B cell (primary cell): ENCODE results near the gene LRP1-AS. TPM values are rescaled to one million over a fixed set of nuclear protein-coding genes. Genes with fewer than 3 reads are reported as not detected.

ENCODE experiments used
- ATAC-seq: fragments of 200-7000 bp; cut with Tn5 transposase; one replicate; pipeline ENCODE4 v1.10.0; 2021; ENCODE audit warnings: low read depth, mild to moderate bottlenecking, moderate number of reproducible peaks, moderate library complexity
- CTCF ChIA-PET: fragments of 350-600 bp; sonication (Branson Sonifier 250); formaldehyde crosslinking; loops from one replicate; lab custom pipeline; 2021; ENCODE audit warnings: antibody characterized with exemption, inconsistent platforms; lab: Charles Lee
- POLR2A ChIA-PET: fragments of 350-600 bp; sonication (Branson Sonifier 250); formaldehyde crosslinking; loops from one replicate; lab custom pipeline; 2021; ENCODE audit warnings: antibody characterized with exemption; lab: Charles Lee
- DNase-seq: peaks from one replicate; pipeline ENCODE4 v3.0.0; 2013
- H2AFZ ChIP-seq: 2 replicates; pipeline ENCODE4 v1.6.1; 2012; ENCODE audit warnings: mild to moderate bottlenecking, low read depth, low read length; ENCODE audit not compliant: insufficient read depth, poor library complexity, severe bottlenecking
- H3K27ac ChIP-seq, 2 donors: 1 replicate in 1 of 2; 2 replicates in 1 of 2; pipeline ENCODE4 v1.5.1; 2012 to 2013; ENCODE audit warnings: low read length in 2 of 2, mild to moderate bottlenecking in 2 of 2, moderate library complexity in 1 of 2
- H3K27me3 ChIP-seq, 4 experiments: fragments of 200-600 bp in 1 of 4; sonication (generic) in 1 of 4; replicated peaks in 1 of 4; 1 replicate in 2 of 4; 2 replicates in 2 of 4; pipeline versions ENCODE4 v1.6.1 to v1.7.0; 2013 to 2016; ENCODE audit warnings: low read length in 3 of 4, mild to moderate bottlenecking in 2 of 4, mixed read lengths in 1 of 4, moderate library complexity in 1 of 4; ENCODE audit not compliant: insufficient read depth in 4 of 4, control insufficient read depth in 3 of 4; ENCODE audit errors: control extremely low read depth in 1 of 4
- H3K36me3 ChIP-seq, 2 experiments: replicated peaks in 1 of 2; 1 replicate in 1 of 2; 2 replicates in 1 of 2; pipeline versions ENCODE4 v1.6.1 to v1.7.1; 2013; ENCODE audit warnings: low read length in 1 of 2; ENCODE audit not compliant: insufficient read depth in 2 of 2, control insufficient read depth in 1 of 2; ENCODE audit errors: control extremely low read depth in 1 of 2, extremely low read depth in 1 of 2
- H3K4me1 ChIP-seq, 2 donors: fragments of 200-600 bp in 1 of 2; sonication (generic) in 1 of 2; 1 replicate in 1 of 2; 2 replicates in 1 of 2; pipeline versions ENCODE4 v1.5.1 to v1.6.1; 2013 to 2017; ENCODE audit warnings: low read length in 2 of 2; ENCODE audit not compliant: control insufficient read depth in 2 of 2, insufficient read depth in 2 of 2
- H3K4me2 ChIP-seq: replicated peaks from 2 replicates; pipeline ENCODE3; 2012; ENCODE audit warnings: mild to moderate bottlenecking, low read depth, low read length; ENCODE audit not compliant: poor library complexity, severe bottlenecking
- H3K4me3 ChIP-seq, 5 experiments: fragments of 200-600 bp in 1 of 5; sonication (generic) in 1 of 5; 1 replicate in 3 of 5; 2 replicates in 2 of 5; pipeline versions ENCODE4 v1.5.1 to v1.7.0; 2011 to 2016; ENCODE audit warnings: low read length in 4 of 5, mild to moderate bottlenecking in 4 of 5, low read depth in 2 of 5, control low read depth in 1 of 5, moderate library complexity in 1 of 5; ENCODE audit not compliant: insufficient read depth in 1 of 5; ENCODE audit errors: control extremely low read depth in 1 of 5, extremely low read depth in 1 of 5
- H3K79me2 ChIP-seq: fragments of 200-600 bp; sonication (generic); one replicate; pipeline ENCODE4 v1.6.0; 2016; ENCODE audit warnings: low read length; ENCODE audit not compliant: control insufficient read depth, insufficient read depth
- H3K9ac ChIP-seq: fragments of 200-600 bp; sonication (generic); 2 replicates; pipeline ENCODE4 v1.6.1; 2017; ENCODE audit warnings: mild to moderate bottlenecking, low read length, moderate library complexity
- H3K9me3 ChIP-seq, 3 donors: one replicate each; pipeline versions ENCODE4 v1.6.1 to v1.7.1; 2013; ENCODE audit warnings: low read length in 2 of 3; ENCODE audit not compliant: control insufficient read depth in 2 of 3, insufficient read depth in 1 of 3; ENCODE audit errors: control extremely low read depth in 1 of 3
- H4K20me1 ChIP-seq: 2 replicates; pipeline ENCODE4 v1.6.0; 2012; ENCODE audit warnings: mild to moderate bottlenecking, low read length; ENCODE audit not compliant: insufficient read depth, control insufficient read depth, poor library complexity, severe bottlenecking
- H3K27ac Mint-ChIP-seq: one replicate; pipeline ENCODE4 v1.8.0; 2021; ENCODE audit warnings: mixed read lengths
- H3K27me3 Mint-ChIP-seq: one replicate; pipeline ENCODE4 v1.8.0; 2021; ENCODE audit warnings: mixed read lengths
- H3K4me1 Mint-ChIP-seq: one replicate; pipeline ENCODE4 v1.8.0; 2021; ENCODE audit warnings: mixed read lengths
- H3K4me3 Mint-ChIP-seq: one replicate; pipeline ENCODE4 v1.8.0; 2021; ENCODE audit warnings: mixed read lengths
- H3K9me3 Mint-ChIP-seq: one replicate; pipeline ENCODE4 v1.8.0; 2022; ENCODE audit warnings: mixed read lengths; ENCODE audit not compliant: insufficient read depth
- EZH2 ChIP-seq: IDR thresholded peaks from 2 replicates; pipeline ENCODE4 v1.6.1; 2012; ENCODE audit warnings: borderline replicate concordance, low read depth, mild to moderate bottlenecking, moderate library complexity, low read length; ENCODE audit not compliant: insufficient read depth, poor library complexity, severe bottlenecking
- whole genome bisulfite sequencing: methylation state at CpG from one replicate; pipeline ENCODE4 v1.1.5; 2013; ENCODE audit warnings: missing lambda C conversion rate; ENCODE audit not compliant: insufficient coverage; 5-methylcytosine and 5-hydroxymethylcytosine counted together
- intact Hi-C: fragments of 100-400 bp; cut with micrococcal nuclease; formaldehyde crosslinking; loops from one replicate; pipeline ENCODE4 v1.10.0; 2022
- polyA plus RNA-seq: library from polyadenylated mRNA; depleted of rRNA; stranded (reverse); fragments of >200 nt; gene quantifications from 2 replicates; pipeline ENCODE4 v1.2.3, GENCODE V29; 2012
- total RNA-seq, 2 donors: library from RNA; stranded (reverse); fragments of 120-200 nt in 1 of 2; gene quantifications; 1 replicate in 1 of 2; 2 replicates in 1 of 2; pipeline versions ENCODE4 v1.2.3 to v1.2.4, GENCODE V29; 2013 to 2022
- TF ChIP-seq, protein P1 (sequence below): fragments of 200-600 bp; IDR thresholded peaks from one replicate; pipeline ENCODE4 v1.8.0; 2022; ENCODE audit warnings: antibody characterized with exemption, mild to moderate bottlenecking

LRP1-AS gene
- total and polyA plus RNA-seq, 2 donors (not counting 1 experiment from before 2014, with no cell fraction given): not detected

DNA sequence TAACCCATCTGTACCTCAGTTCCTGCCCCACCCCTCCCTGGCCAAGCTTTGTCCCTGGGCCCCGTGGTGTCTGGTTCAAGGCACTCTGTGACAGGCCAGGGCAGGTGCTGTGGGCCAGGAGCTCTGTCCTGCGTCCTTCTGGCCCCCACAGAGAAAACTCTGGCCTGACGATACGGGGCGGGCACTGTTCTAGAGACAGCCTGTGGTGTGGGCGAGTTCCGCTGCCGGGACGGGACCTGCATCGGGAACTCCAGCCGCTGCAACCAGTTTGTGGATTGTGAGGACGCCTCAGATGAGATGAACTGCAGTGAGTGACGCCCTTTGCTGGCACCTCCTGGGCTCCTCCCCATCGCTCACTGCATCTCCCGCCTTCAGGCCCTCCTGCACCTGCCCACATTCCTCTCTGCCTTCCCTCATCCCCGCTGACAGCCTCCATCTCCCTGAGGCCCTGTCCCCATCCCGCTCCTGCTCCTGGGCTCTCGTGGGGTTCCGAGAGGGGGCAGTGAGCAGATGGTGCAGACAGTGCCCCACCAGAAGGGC lies 46.4 kb upstream of the LRP1-AS start:
- intact Hi-C loops: no loop called here
- Histone ChIP-seq H3K27ac (no peak overlapping the region), H3K4me1 (no peaks in the 10 kb centered on the region), H3K27me3 (no peaks in the 10 kb centered on the region), H3K36me3 (no peaks in the 10 kb centered on the region), H3K9ac (no peak overlapping the region), H3K79me2 (no peaks in the 10 kb centered on the region), H3K4me3 (no peak overlapping the region), H3K4me2 (no peak overlapping the region), H4K20me1 (no peaks in the 10 kb centered on the region), H2AFZ (no peak overlapping the region), H3K9me3 (no peaks in the 10 kb centered on the region)
- no peak overlapping the region for H3K27ac Mint-ChIP-seq
- no peak for DNase-seq
- ChIA-PET POLR2A (no interaction called here), CTCF (interaction anchor here (1.5 kb wide), 1 partner anchor 10 kb away, joined by 3 read pairs; no protein-coding TSS in a partner anchor)
- no peaks in the 10 kb centered on the region for H3K27me3 Mint-ChIP-seq
- TF ChIP-seq, protein P1, sequence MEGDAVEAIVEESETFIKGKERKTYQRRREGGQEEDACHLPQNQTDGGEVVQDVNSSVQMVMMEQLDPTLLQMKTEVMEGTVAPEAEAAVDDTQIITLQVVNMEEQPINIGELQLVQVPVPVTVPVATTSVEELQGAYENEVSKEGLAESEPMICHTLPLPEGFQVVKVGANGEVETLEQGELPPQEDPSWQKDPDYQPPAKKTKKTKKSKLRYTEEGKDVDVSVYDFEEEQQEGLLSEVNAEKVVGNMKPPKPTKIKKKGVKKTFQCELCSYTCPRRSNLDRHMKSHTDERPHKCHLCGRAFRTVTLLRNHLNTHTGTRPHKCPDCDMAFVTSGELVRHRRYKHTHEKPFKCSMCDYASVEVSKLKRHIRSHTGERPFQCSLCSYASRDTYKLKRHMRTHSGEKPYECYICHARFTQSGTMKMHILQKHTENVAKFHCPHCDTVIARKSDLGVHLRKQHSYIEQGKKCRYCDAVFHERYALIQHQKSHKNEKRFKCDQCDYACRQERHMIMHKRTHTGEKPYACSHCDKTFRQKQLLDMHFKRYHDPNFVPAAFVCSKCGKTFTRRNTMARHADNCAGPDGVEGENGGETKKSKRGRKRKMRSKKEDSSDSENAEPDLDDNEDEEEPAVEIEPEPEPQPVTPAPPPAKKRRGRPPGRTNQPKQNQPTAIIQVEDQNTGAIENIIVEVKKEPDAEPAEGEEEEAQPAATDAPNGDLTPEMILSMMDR: no peak
- no peak for TF ChIP-seq EZH2
- ATAC-seq: no peak
- WGBS: 93% methylated on average over 19 of the region's 19 CpGs
- no peaks in the 10 kb centered on the region for H3K9me3 Mint-ChIP-seq
- no peaks in the 10 kb centered on the region for H3K4me1 Mint-ChIP-seq
- no peak overlapping the region for H3K4me3 Mint-ChIP-seq

DNA sequence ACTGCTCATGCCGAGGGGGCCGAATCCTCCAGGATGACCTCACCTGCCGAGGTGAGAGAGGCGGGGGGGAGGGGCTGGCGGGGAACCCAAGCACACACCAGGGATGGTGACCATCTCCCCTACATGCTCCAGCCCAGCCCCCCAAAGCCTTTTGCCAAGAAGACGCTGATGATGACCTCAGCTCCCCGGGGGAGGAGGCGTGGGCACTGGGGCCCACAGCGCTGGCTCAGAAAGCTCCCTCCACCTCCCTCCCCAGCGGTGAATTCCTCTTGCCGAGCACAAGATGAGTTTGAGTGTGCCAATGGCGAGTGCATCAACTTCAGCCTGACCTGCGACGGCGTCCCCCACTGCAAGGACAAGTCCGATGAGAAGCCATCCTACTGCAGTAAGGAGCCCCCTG lies 45.5 kb upstream of the LRP1-AS start:
- ATAC-seq (no peak), DNase-seq (no peak)
- Histone ChIP-seq H3K27ac (no peak overlapping the region), H3K4me3 (no peak overlapping the region), H3K79me2 (no peaks in the 10 kb centered on the region), H3K36me3 (no peaks in the 10 kb centered on the region), H2AFZ (no peak overlapping the region), H3K4me1 (no peaks in the 10 kb centered on the region), H3K9ac (no peak overlapping the region), H3K9me3 (no peaks in the 10 kb centered on the region), H4K20me1 (no peaks in the 10 kb centered on the region), H3K27me3 (no peaks in the 10 kb centered on the region), H3K4me2 (no peak overlapping the region)
- ChIA-PET CTCF (interaction anchor here (1.5 kb wide), 1 partner anchor 10 kb away, joined by 3 read pairs; no protein-coding TSS in a partner anchor), POLR2A (no interaction called here)
- intact Hi-C loops: no loop called here
- Mint-ChIP-seq H3K27me3 (no peaks in the 10 kb centered on the region), H3K4me1 (no peaks in the 10 kb centered on the region), H3K4me3 (no peak overlapping the region), H3K27ac (no peak overlapping the region), H3K9me3 (no peaks in the 10 kb centered on the region)
- no peak for TF ChIP-seq EZH2
- TF ChIP-seq, protein P1: no peak
- WGBS: 91% methylated on average over 12 of the region's 16 CpGs
